NB4 (cell line): ENCODE results near the gene ZNF768.

Experiments
- MAX ChIP-seq: IDR thresholded peaks from 2 replicates; pipeline ENCODE4 v1.6.1; 2011; ENCODE audit warnings: low read depth, low read length
- MYC ChIP-seq: IDR thresholded peaks from 2 replicates; pipeline ENCODE4 v1.6.1; 2011; ENCODE audit warnings: low read depth, low read length
- POLR2A ChIP-seq: IDR thresholded peaks from 2 replicates; pipeline ENCODE4 v1.6.1; 2011; ENCODE audit warnings: mild to moderate bottlenecking; ENCODE audit not compliant: insufficient read length; ENCODE audit errors: extremely low read depth
- TF ChIP-seq, protein P1 (sequence below): IDR thresholded peaks from one replicate; pipeline ENCODE4 v1.5.1; 2012; ENCODE audit warnings: low read depth, low read length

- TF ChIP-seq, protein P1, sequence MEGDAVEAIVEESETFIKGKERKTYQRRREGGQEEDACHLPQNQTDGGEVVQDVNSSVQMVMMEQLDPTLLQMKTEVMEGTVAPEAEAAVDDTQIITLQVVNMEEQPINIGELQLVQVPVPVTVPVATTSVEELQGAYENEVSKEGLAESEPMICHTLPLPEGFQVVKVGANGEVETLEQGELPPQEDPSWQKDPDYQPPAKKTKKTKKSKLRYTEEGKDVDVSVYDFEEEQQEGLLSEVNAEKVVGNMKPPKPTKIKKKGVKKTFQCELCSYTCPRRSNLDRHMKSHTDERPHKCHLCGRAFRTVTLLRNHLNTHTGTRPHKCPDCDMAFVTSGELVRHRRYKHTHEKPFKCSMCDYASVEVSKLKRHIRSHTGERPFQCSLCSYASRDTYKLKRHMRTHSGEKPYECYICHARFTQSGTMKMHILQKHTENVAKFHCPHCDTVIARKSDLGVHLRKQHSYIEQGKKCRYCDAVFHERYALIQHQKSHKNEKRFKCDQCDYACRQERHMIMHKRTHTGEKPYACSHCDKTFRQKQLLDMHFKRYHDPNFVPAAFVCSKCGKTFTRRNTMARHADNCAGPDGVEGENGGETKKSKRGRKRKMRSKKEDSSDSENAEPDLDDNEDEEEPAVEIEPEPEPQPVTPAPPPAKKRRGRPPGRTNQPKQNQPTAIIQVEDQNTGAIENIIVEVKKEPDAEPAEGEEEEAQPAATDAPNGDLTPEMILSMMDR: no peak
- no peak for TF ChIP-seq POLR2A
- TF ChIP-seq MAX: no peak
- TF ChIP-seq MYC: no peak
These were observed 49.4 kb downstream of the ZNF768 start for GRCh38 chr16:30476991-30477390.
